Breast epithelium (tissue), 3 donors: ENCODE measurements around the gene TRMT5.

Experiments used
- CTCF ChIP-seq, 3 donors: fragments of 450-650 bp; IDR thresholded peaks; one replicate each; pipeline ENCODE4 v1.5.1; 2016 to 2017; ENCODE audit warnings: antibody characterized with exemption in 3 of 3, mild to moderate bottlenecking in 3 of 3, moderate library complexity in 3 of 3
- POLR2A ChIP-seq: fragments of 450-650 bp; IDR thresholded peaks from one replicate; pipeline ENCODE4 v1.6.1; 2016; ENCODE audit warnings: antibody characterized with exemption, mild to moderate bottlenecking, moderate library complexity
- POLR2AphosphoS5 ChIP-seq, 3 donors: sonication (generic); formaldehyde crosslinking; IDR thresholded peaks; one replicate each; pipeline ENCODE4 v1.6.1; 2017; ENCODE audit warnings: antibody characterized with exemption in 3 of 3

DNA sequence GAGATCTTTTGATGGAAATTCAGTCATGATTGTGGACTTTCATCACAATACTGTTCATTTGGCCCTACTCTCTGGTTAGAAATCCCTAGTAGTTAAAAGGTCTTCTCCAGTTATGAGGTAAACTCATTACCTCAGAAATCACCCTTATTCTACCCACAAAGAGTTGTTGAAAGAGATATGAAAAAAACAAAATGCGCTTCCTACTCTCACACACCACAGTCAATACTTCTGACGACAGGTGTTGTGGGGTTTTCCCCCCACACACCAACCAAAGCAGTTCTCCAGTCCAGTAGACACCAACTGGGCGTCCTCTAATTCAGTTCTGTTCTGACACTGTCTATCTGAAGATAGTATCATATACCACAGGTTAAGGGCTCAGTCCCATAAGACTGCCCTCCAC is 54.9 kb downstream of the TRMT5 start:
- TF ChIP-seq POLR2A (no peak), POLR2AphosphoS5 (IDR thresholded peaks at IDR 0.05) (no peak), CTCF (IDR thresholded peaks at IDR 0.05) (no peak)
